ENCODE data around the gene CRABP1.

The CRABP1 gene

GRCh38 chr15:78350058-78350457 is 9.9 kb downstream of the CRABP1 start:
- no peak overlapping the region for H3K4me3 ChIP-seq (ENCODE audit: low read depth, low read length)
- no peaks in the 10 kb centered on the region for H3K9me3 ChIP-seq (ENCODE audit: control insufficient read depth, low read length)
- no peak overlapping the region for H2AFZ ChIP-seq
- H3K36me3 ChIP-seq (ENCODE audit: control insufficient read depth, insufficient read depth, low read length) = no peaks in the 10 kb centered on the region
- no peaks in the 10 kb centered on the region for H3K27me3 ChIP-seq (ENCODE audit: control insufficient read depth, insufficient read depth, low read length)
- no peaks in the 10 kb centered on the region for H3K4me1 ChIP-seq
- H3K27ac ChIP-seq = no peak overlapping the region
- no peak overlapping the region for H3K4me2 ChIP-seq (ENCODE audit: low read length)
- no peak for TF ChIP-seq CTCF (IDR thresholded peaks at IDR 0.05)
- H3K79me2 ChIP-seq = no peaks in the 10 kb centered on the region
- H3K9ac ChIP-seq = no peak overlapping the region

- H3K4me3 ChIP-seq (ENCODE audit: low read depth, low read length) = no peak overlapping the region
- no peaks in the 10 kb centered on the region for H3K79me2 ChIP-seq
- H3K27ac ChIP-seq = no peak overlapping the region
- no peaks in the 10 kb centered on the region for H3K9me3 ChIP-seq (ENCODE audit: control insufficient read depth, low read length)
- H3K27me3 ChIP-seq (ENCODE audit: control insufficient read depth, insufficient read depth, low read length) = no peaks in the 10 kb centered on the region
- no peak overlapping the region for H3K9ac ChIP-seq
- H3K4me1 ChIP-seq = no peaks in the 10 kb centered on the region
- H3K36me3 ChIP-seq (ENCODE audit: control insufficient read depth, insufficient read depth, low read length) = no peaks in the 10 kb centered on the region
- no peak for TF ChIP-seq CTCF (IDR thresholded peaks at IDR 0.05)
- H3K4me2 ChIP-seq (ENCODE audit: low read length) = no peak overlapping the region
- H2AFZ ChIP-seq = no peak overlapping the region
Measured at GRCh38 chr15:78351539-78351938, 11.4 kb downstream of the CRABP1 start.

GRCh38 chr15:78353093-78353492 is 12.9 kb downstream of the CRABP1 start:
- Histone ChIP-seq H3K4me1 (no peaks in the 10 kb centered on the region), H3K36me3 (ENCODE audit: control insufficient read depth, insufficient read depth, low read length) (no peaks in the 10 kb centered on the region), H3K4me2 (ENCODE audit: low read length) (no peak overlapping the region), H2AFZ (no peak overlapping the region), H3K27me3 (ENCODE audit: control insufficient read depth, insufficient read depth, low read length) (no peaks in the 10 kb centered on the region), H3K79me2 (no peaks in the 10 kb centered on the region), H3K27ac (no peak overlapping the region), H3K9me3 (ENCODE audit: control insufficient read depth, low read length) (no peaks in the 10 kb centered on the region), H3K9ac (no peak overlapping the region), H3K4me3 (ENCODE audit: low read depth, low read length) (no peak overlapping the region)
- TF ChIP-seq CTCF (IDR thresholded peaks at IDR 0.05) = no peak

GRCh38 chr15:78355177-78355576 is 15.0 kb downstream of the CRABP1 start:
- no peak for TF ChIP-seq CTCF (IDR thresholded peaks at IDR 0.05)

GRCh38 chr15:78358102-78358870 is 18.1 kb downstream of the CRABP1 start:
- H3K9ac ChIP-seq = no peak overlapping the region
- no peaks in the 10 kb centered on the region for H3K36me3 ChIP-seq (ENCODE audit: control insufficient read depth, insufficient read depth, low read length)
- H3K27me3 ChIP-seq (ENCODE audit: control insufficient read depth, insufficient read depth, low read length) = no peaks in the 10 kb centered on the region
- H3K4me2 ChIP-seq (ENCODE audit: low read length) = no peak overlapping the region
- no peaks in the 10 kb centered on the region for H3K4me1 ChIP-seq
- no peak overlapping the region for H3K27ac ChIP-seq
- no peak for TF ChIP-seq CTCF (IDR thresholded peaks at IDR 0.05)
- no peaks in the 10 kb centered on the region for H3K79me2 ChIP-seq
- no peak overlapping the region for H3K4me3 ChIP-seq (ENCODE audit: low read depth, low read length)
- no peak overlapping the region for H2AFZ ChIP-seq
- H3K9me3 ChIP-seq (ENCODE audit: control insufficient read depth, low read length) = no peaks in the 10 kb centered on the region

More at GRCh38 chr15:78355177-78355576, 15.0 kb downstream of the CRABP1 start:
- Histone ChIP-seq H3K9me3 (ENCODE audit: control insufficient read depth, low read length) (no peaks in the 10 kb centered on the region), H3K36me3 (ENCODE audit: control insufficient read depth, insufficient read depth, low read length) (no peaks in the 10 kb centered on the region), H2AFZ (no peak overlapping the region), H3K4me3 (ENCODE audit: low read depth, low read length) (no peak overlapping the region), H3K9ac (no peak overlapping the region), H3K79me2 (no peaks in the 10 kb centered on the region), H3K4me1 (no peaks in the 10 kb centered on the region), H3K27ac (no peak overlapping the region), H3K4me2 (ENCODE audit: low read length) (no peak overlapping the region), H3K27me3 (ENCODE audit: control insufficient read depth, insufficient read depth, low read length) (no peaks in the 10 kb centered on the region)
